IPS-NIHi7 (cell line): Measurements from ENCODE around the gene PHOX2B.

ENCODE experiments used
- DNase-seq: peaks from one replicate; pipeline ENCODE4 v3.0.0; 2012; ENCODE audit warnings: mixed read lengths; ENCODE audit errors: extremely low spot score

PHOX2B gene

DNA sequence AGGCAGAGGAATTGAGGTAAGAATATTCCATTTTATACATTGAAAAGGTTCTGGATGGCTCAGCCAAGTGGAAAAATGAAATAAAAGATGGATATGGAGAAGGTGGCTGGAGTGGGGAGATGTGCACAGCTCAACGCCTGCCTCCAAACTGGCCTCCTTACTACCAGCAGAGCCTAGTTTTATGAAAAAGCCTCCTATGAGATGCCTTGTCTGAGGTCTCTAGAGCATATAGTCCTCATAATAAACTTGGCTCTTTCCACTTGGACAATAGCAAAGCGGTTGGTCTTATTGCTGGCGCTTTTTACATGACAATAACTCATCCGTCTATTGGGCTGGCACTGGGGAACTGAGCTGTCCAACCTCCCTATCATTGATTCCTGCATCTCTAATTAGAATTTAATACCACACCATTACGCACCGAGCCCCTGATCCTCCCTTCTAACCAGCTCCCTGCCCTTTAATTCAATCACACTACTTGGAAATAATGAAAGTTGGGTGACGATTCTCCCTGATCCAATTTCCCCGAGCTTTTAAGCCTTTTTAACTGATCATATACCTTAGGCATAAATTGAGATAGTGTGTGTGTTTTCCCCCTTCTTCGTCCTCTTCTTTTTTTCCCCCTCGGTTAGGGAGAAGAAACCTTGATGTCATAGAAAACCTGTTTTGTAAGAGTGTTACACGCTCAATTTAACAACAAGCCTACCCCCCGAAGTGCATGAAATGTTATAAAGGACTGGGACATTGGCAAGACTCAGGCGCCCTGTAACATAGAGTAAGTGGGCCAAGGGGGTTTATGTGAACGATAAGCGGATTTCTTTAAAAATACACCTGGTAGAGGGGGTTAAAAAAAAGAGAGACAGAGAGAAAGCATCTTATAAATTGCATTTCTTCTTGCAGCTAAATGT, at the start of gene PHOX2B:
Gene PHOX2B (minus strand): TSS at position 155 of the 905 bp plus-strand sequence. CDS start 115 bp downstream, at position 40.
- no peak for DNase-seq

DNA sequence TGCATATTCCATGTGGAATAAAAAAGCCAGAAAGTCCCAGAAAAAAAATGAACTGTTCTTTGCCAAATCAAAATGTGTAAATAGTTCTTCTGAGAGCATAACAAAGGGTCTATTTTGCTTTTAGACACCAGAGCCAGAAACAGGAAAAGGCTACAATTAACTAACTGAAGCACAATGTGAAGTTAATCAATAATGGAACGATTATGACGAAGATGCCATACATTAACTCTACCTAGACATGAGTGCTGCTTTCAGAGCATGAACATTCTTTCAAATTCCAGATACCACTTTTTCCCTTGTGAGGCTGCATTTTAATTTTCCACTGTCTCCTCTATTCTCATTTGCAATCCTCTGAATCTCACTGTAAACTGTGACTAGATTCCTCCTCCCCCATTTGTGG, 48.7 kb upstream of the PHOX2B start:
- no peak for DNase-seq

- peak; percentile 76 for DNase-seq
Measured at GRCh38 chr4:41796545-41797210, 48.2 kb upstream of the PHOX2B start.

- no peak for DNase-seq
Measured at GRCh38 chr4:41795796-41796385, 47.4 kb upstream of the PHOX2B start.

DNA sequence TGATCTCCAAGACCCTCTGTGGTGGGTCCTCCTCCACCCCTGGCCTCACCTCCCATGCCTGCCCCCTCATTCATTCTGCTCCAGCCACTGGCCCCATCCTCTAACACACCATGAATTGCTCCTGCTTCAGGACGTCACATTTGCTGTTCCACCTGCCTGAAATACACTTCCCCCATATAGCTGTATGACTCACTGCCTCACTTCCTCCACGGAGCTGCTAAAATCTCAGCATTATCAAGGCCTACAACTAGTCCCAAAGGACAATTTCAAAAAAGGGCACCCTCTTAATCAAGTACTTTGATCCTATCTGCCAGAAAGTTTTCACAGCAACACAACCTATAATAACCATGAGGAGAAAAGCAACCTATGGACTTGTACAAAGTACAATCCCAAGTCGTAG, 43.6 kb upstream of the PHOX2B start:
- no peak for DNase-seq

- DNase-seq: no peak
Measured at GRCh38 chr4:41791557-41791956, 43.0 kb upstream of the PHOX2B start.

DNA sequence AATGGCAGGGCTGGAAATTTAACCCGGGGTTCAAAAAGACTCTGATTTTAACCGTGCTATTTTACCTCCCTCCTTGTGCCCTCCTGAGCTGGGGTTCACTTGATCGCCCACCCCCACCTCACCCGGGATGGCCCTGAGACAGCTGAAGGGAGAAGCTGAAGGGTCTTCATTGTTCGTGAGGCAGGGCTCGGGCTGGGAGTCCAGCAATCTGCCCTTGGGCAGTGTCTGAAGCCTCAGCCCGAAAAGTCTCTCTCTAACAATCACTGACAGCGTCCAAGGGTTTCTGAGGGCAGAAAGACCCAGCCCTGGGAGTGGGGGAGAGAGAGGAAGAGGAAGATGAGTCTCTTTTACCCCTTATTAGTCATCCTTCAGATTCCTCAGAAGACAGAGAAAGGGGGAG, 39.4 kb upstream of the PHOX2B start:
- DNase-seq: no peak

DNA sequence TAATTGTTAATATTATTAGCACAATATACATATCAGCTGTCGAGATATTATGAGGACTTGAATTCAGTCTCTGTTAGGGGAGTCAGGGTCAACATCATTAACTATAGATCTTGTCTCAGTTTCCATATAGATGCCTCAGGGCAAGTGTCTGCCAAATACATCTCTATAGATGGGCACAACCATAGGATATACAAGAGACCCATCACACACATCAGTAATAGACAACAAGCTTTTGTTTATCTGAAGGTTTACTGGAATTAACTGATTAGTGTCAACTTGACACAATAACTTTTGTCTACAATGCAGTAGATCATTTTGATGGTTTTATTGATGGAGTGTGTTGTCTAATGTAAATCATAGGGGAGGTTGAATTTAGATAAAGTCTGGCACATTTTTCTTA, 37.1 kb upstream of the PHOX2B start:
- no peak for DNase-seq

- DNase-seq: no peak
Measured at GRCh38 chr4:41784191-41784979, 35.9 kb upstream of the PHOX2B start.

DNA sequence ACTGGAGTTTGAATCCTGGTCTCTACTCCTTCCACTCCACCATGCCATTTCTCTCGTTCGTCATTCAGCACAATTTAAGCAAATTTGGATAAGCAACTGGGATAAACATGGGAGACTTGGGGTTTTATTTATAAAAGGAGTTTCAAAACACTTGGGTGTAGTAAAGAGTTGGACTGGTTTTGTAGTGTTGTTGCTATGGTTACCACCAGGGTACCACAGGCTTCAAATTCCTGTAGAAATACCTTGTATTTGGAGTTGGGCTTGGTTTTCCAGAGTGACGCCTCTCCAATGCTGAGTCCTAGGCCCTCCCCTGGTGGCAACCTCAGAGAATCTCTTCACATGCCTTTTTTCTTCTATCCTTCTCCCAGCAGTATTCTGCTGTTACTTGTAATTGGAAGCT, 27.9 kb upstream of the PHOX2B start:
- DNase-seq: no peak

DNA sequence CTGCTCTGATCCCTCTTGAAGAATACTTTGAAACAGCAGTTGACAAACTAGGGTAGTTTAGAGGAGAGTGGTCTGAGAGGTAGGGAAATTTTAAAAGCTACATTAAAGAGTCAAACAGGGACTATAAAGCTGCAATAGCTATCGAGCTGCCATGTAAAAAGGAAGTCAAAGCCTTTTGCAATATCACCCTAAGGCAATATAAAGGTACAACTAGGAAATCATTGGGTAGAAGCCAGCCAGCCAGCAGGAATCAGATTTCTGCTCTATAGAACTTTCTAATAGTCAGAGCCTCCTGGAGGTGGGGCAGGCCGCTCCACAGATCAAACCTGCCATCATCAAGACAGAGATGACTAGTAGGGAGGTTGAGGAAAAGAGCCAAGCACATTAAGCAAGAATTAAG, 15.2 kb upstream of the PHOX2B start:
- no peak for DNase-seq

DNA sequence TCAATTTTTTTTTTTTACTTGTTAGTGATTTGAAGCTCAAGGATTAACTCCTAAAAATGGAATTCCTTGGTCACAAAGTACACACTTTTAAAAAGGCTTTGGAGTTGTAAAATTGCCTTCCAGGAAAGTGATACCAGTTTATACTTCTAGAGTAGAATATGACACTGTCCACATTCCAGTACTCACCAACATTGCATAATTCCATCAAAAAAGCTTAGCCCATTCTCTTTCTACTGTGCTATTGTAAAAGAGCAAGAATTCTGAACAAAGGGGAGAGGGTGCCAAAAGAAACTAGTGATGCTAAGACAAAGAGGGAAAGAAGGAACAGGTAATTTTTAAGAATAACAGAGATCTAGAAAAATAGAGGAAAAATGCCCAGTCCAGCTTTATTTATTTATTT, 10.4 kb upstream of the PHOX2B start:
- DNase-seq: no peak

GRCh38 chr4:41757521-41758156, 9.1 kb upstream of the PHOX2B start:
- peak; percentile 31 for DNase-seq

- no peak for DNase-seq
Measured at GRCh38 chr4:41753942-41754341, 5.4 kb upstream of the PHOX2B start.

DNA sequence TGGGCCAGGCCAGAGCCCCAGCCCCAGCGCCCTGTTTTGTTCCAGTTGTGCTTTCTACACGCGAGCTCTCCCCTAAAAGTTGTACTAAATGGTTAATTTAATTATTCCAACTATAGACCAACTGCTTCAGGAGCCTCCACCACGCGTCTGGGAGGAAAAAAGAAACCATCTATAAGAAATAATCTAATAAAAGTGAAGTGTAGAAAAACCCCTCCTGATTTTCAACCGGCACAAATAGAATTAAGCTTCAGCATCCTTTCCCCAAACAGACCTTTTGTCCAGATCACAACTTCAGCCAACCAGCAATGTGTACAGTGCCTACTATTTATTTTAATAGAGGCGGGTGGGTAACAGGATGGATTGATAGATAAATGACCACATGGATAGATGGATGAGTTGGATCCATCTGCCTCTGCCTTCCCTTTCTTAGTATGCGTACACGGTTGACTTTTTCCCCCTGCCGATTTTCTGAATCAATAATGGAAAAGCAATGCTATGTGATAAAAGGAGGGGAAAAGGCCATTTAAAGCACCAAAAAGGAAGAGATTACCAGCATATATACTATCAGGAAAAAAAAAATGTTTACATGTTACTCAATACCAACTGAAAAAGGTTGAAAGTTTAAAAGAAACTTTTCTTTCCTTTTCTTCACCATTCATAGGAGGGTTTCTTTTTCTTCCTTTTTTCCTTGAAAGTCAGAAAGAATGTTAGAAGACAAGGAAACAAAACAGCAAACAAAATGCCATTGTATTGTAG, 3.7 kb upstream of the PHOX2B start:
- DNase-seq: no peak

DNA sequence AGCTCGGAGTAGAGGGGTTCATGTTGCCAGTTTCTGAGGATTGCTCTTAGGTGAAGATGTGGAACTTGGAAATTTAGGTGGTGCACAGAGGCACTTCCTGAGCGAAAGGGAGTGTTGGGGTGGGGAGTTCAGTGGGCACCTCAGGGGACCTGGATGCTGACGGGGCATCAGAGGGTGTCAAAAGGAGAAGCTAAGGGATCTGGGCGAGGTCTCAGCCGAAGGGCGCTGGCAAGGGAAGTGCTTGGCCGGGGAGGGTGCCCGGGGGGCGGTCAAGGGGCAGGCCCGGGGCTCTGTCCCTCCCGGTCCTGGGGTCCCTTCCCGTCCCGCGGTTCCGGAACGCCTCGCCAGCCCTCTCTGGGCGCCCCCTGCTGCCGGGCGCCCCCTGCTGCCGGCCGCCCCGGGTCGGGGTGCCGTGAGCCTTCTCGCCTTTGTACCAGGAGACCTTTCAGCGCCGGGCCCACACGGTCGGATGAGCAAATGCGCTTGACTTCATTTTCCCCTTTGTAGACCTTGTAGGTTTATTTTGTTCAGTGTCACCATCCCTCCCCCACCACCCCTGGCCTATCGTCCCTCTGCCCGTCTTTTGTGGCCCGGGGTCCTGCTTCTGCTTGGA, 3.0 kb upstream of the PHOX2B start:
- peak; percentile 52 for DNase-seq

- peak; percentile 50 for DNase-seq
Measured at GRCh38 chr4:41750626-41751448, 2.3 kb upstream of the PHOX2B start.

DNA sequence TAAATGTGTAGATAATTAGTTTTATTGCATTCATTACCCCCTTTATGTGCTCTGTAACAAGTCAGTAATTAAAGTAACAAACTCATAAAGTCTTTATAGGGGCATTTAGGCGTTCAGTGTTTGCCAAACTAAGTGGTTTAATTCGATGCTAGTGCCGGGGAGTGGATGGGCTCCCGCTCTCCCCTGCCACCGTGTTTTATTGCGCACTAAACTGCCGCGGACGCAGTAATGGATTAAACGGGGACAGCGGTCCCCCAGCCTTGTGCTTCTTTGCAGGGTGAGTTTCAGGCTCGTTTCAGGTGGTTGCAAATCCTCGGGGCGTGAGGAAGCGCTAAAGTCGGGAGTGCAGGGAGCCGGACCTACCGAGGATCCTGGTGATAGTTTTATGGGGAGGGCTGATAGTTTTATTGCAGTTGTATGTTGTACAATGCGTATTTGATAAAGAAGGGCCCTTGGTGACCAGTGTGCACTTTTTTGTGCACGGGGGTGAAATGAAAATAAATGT, 1.6 kb upstream of the PHOX2B start:
- no peak for DNase-seq

DNA sequence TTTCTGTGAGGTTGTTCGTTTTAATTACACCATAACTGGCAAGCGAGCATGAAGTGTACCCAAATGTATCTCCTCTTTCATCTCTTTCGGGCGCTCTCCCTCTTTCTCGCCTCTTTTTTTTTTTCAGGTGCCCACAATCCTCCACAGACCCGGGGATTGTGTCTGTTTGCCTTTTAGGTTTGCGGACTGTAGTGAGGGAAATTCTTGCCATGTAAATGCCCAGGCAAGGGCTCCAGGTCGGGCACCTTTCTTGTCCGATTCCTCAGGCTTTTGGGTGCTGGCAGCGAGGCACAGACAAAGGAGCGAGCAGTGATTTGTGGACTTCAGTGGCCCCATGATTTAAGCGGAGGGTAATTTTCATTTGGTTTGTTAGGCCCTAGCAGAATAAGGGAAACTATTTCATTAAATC, 1.1 kb upstream of the PHOX2B start:
- DNase-seq: no peak
